ENCODE data around the gene CXCR5.

Gene CXCR5

GRCh38 chr11:118876286-118876685 is 7.4 kb upstream of the CXCR5 start:
- no peak for DNase-seq (ENCODE audit: low read depth)

- no peak for DNase-seq (ENCODE audit: low read depth)
Observed at GRCh38 chr11:118877487-118878162, 6.1 kb upstream of the CXCR5 start.

GRCh38 chr11:118878163-118878563 is 5.5 kb upstream of the CXCR5 start:
- DNase-seq (ENCODE audit: low read depth), result no peak

- no peak for DNase-seq (ENCODE audit: low read depth)
Observed at GRCh38 chr11:118881228-118881627, 2.5 kb upstream of the CXCR5 start.

GRCh38 chr11:118882491-118882890 is 1.2 kb upstream of the CXCR5 start:
- no peak for DNase-seq (ENCODE audit: low read depth)

- no peak for DNase-seq (ENCODE audit: low read depth)
Observed at GRCh38 chr11:118883004-118883367, 706 bp upstream of the CXCR5 start.

- no peak for DNase-seq (ENCODE audit: low read depth)
Observed at GRCh38 chr11:118884875-118885274, 1.2 kb downstream of the CXCR5 start.

GRCh38 chr11:118885319-118885718 is 1.6 kb downstream of the CXCR5 start:
- no peak for DNase-seq (ENCODE audit: low read depth)

- DNase-seq (ENCODE audit: low read depth), result no peak
Observed at GRCh38 chr11:118885831-118886565, 2.3 kb downstream of the CXCR5 start.

- DNase-seq (ENCODE audit: low read depth), result no peak
Observed at GRCh38 chr11:118886681-118887111, 3.0 kb downstream of the CXCR5 start.

GRCh38 chr11:118887206-118887605 is 3.5 kb downstream of the CXCR5 start:
- no peak for DNase-seq (ENCODE audit: low read depth)

- DNase-seq (ENCODE audit: low read depth), result no peak
Observed at GRCh38 chr11:118888398-118888797, 4.7 kb downstream of the CXCR5 start.

GRCh38 chr11:118889797-118890196 is 6.1 kb downstream of the CXCR5 start:
- DNase-seq (ENCODE audit: low read depth), result no peak

- DNase-seq (ENCODE audit: low read depth), result no peak
Observed at GRCh38 chr11:118892514-118892913, 8.8 kb downstream of the CXCR5 start.

- DNase-seq (ENCODE audit: low read depth), result no peak
Observed at GRCh38 chr11:118892964-118893363, 9.3 kb downstream of the CXCR5 start.

- no peak for DNase-seq (ENCODE audit: low read depth)
Observed at GRCh38 chr11:118893662-118894061, 10.0 kb downstream of the CXCR5 start.

GRCh38 chr11:118894192-118894591 is 10.5 kb downstream of the CXCR5 start:
- DNase-seq (ENCODE audit: low read depth), result no peak

- DNase-seq (ENCODE audit: low read depth), result no peak
Observed at GRCh38 chr11:118895093-118896039, 11.7 kb downstream of the CXCR5 start.

GRCh38 chr11:118896472-118896913 is 12.8 kb downstream of the CXCR5 start:
- DNase-seq (ENCODE audit: low read depth), result no peak

GRCh38 chr11:118896921-118897591 is 13.4 kb downstream of the CXCR5 start:
- DNase-seq (ENCODE audit: low read depth), result no peak

GRCh38 chr11:118897721-118898310 is 14.1 kb downstream of the CXCR5 start:
- DNase-seq (ENCODE audit: low read depth), result no peak
